Stimulated activated CD4-positive, alpha-beta T cell treated with anti-CD3 and anti-CD28 coated beads, Interleukin-2, amount 100 ng/mL, for 4 hours (primary cell): Measurements from ENCODE around the gene DNAJC19.

Experiments
- DNase-seq: peaks from one replicate; pipeline ENCODE4 v3.0.0-alpha.2; 2020; ENCODE audit warnings: low read depth

Gene DNAJC19

GRCh38 chr3:180961087-180961486 lies 28.4 kb downstream of the DNAJC19 start:
- no peak for DNase-seq

GRCh38 chr3:180959691-180960090 lies 29.8 kb downstream of the DNAJC19 start:
- no peak for DNase-seq

GRCh38 chr3:180947761-180948390 lies 41.7 kb downstream of the DNAJC19 start:
- DNase-seq = no peak

DNA sequence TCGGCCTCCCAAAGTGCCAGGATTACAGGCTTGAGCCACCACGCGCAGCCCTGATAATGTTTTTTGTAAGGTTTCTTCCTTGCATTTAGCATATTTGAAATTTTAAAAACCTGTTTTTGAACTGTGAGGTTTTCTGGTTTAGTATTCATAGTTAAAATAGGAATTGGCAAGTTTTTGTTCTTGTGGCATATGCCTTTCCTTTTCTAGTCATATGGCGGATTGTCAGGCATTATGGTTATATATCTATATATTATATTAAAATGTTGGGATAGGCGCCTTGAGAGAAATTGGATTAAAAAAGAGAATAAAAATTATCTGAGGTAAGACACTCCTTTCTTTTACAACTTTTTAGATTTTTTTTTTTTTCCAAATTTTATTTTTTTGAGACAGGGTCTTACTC lies 48.7 kb downstream of the DNAJC19 start:
- no peak for DNase-seq

DNA sequence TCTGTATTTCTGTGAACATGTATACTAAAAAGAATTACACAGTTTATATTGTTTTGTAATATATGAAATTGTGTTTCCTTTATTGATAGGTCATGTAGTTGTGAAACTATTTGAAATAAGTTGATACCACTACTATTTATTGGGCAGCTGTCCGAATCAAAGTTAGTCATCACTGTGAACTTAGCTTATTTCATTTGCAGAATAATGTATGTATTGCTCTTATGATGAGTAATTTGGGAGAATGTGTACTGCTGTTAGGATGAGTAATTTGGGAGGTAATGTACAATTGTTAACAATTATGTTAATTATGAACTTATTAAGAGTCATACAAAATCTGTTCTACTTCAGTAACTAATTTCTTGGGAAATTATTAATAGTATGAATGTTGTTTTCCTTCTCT lies 54.9 kb downstream of the DNAJC19 start:
- no peak for DNase-seq
